Testis (tissue), 3 donors: Measurements from ENCODE around the gene PEX12. TPM values are rescaled to one million over a fixed set of nuclear protein-coding genes. Genes with fewer than 3 reads are reported as not detected.

Experiments
- DNase-seq: peaks from one replicate; pipeline ENCODE4 v3.0.0-alpha.2; 2019
- H3K27ac ChIP-seq, 2 donors: fragments of 200-600 bp; sonication (generic); one replicate each; pipeline ENCODE4 v1.5.1; 2019
- H3K27me3 ChIP-seq: fragments of 200-600 bp; sonication (generic); one replicate; pipeline ENCODE4 v1.5.1; 2019
- H3K36me3 ChIP-seq: fragments of 200-600 bp; sonication (generic); one replicate; pipeline ENCODE4 v1.5.1; 2017; ENCODE audit warnings: low read depth; ENCODE audit errors: missing control alignments
- H3K4me1 ChIP-seq: fragments of 200-600 bp; sonication (generic); one replicate; pipeline ENCODE4 v1.5.1; 2019
- H3K4me3 ChIP-seq, 2 donors: fragments of 200-600 bp; sonication (generic); one replicate each; pipeline ENCODE4 v1.5.1; 2017 to 2019
- H3K9me3 ChIP-seq: fragments of 200-600 bp; sonication (generic); one replicate; pipeline ENCODE4 v1.5.1; 2017
- POLR2A ChIP-seq: fragments of 450-650 bp; IDR thresholded peaks from one replicate; pipeline ENCODE4 v1.6.1; 2017; ENCODE audit warnings: antibody characterized with exemption, mild to moderate bottlenecking, moderate library complexity
- WGBS, 2 donors: methylation state at CpG; one replicate each; pipeline ENCODE4 v1.1.5; 2018; 5-methylcytosine and 5-hydroxymethylcytosine counted together
- intact Hi-C: fragments of 100-400 bp; cut with DNase I; formaldehyde crosslinking; loops from one replicate; pipeline ENCODE4 v1.15.1; 2023; ENCODE audit warnings: low total_unique reads
- polyA plus RNA-seq: library from polyadenylated mRNA; stranded (reverse); fragments of 350-450 nt; fragmentation: Illumina TruSeq; extraction: RNeasy Lipid Tissue Mini Kit (QIAGEN cat#74804); gene quantifications from one replicate; pipeline ENCODE4 v1.2.3, GENCODE V29; 2014; ENCODE audit warnings: low read depth, low replicate concordance; ENCODE audit not compliant: insufficient read depth
- total RNA-seq, 2 donors: library from RNA; depleted of rRNA; stranded (reverse); fragments of >200 nt; gene quantifications; one replicate each; pipeline ENCODE4 v1.2.3, GENCODE V29; 2016
- TF ChIP-seq, protein P1 (sequence below), 3 experiments: fragments of 450-650 bp in 2 of 3; fragments of 200-600 bp in 1 of 3; sonication (generic) in 1 of 3; IDR thresholded peaks; one replicate each; pipeline ENCODE4 v1.5.1; 2016 to 2019; ENCODE audit warnings: antibody characterized with exemption in 3 of 3, mild to moderate bottlenecking in 2 of 3, moderate library complexity in 1 of 3

PEX12 gene
- total and polyA plus RNA-seq, 3 donors from 2014 or later: 13.6 to 17.3 (median 15.1) TPM

GRCh38 chr17:35559495-35560210, 18.7 kb downstream of the PEX12 start:
- no peak for DNase-seq
- WGBS, 2 donors: 72 to 78% methylated on average over 2 of the region's 2 CpGs
- no peaks in the 10 kb centered on the region for H3K27me3 ChIP-seq
- TF ChIP-seq, protein P1, sequence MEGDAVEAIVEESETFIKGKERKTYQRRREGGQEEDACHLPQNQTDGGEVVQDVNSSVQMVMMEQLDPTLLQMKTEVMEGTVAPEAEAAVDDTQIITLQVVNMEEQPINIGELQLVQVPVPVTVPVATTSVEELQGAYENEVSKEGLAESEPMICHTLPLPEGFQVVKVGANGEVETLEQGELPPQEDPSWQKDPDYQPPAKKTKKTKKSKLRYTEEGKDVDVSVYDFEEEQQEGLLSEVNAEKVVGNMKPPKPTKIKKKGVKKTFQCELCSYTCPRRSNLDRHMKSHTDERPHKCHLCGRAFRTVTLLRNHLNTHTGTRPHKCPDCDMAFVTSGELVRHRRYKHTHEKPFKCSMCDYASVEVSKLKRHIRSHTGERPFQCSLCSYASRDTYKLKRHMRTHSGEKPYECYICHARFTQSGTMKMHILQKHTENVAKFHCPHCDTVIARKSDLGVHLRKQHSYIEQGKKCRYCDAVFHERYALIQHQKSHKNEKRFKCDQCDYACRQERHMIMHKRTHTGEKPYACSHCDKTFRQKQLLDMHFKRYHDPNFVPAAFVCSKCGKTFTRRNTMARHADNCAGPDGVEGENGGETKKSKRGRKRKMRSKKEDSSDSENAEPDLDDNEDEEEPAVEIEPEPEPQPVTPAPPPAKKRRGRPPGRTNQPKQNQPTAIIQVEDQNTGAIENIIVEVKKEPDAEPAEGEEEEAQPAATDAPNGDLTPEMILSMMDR (IDR thresholded peaks at IDR 0.05): no peak
- TF ChIP-seq POLR2A: no peak
- no peaks in the 10 kb centered on the region for H3K4me1 ChIP-seq
- no peaks in the 10 kb centered on the region for H3K36me3 ChIP-seq
- H3K9me3 ChIP-seq: no peaks in the 10 kb centered on the region
- no peak overlapping the region for H3K4me3 ChIP-seq
- no peak overlapping the region for H3K27ac ChIP-seq
- intact Hi-C loops: no loop called here

- Histone ChIP-seq H3K4me1 (no peaks in the 10 kb centered on the region), H3K27ac (no peak overlapping the region), H3K9me3 (no peaks in the 10 kb centered on the region), H3K27me3 (no peaks in the 10 kb centered on the region), H3K4me3 (no peak overlapping the region), H3K36me3 (no peaks in the 10 kb centered on the region)
- TF ChIP-seq, protein P1 (IDR thresholded peaks at IDR 0.05): no peak
- no peak for TF ChIP-seq POLR2A
- WGBS, 2 donors: 91% methylated on average over 3 of the region's 3 CpGs
- intact Hi-C loops: no loop called here
- no peak for DNase-seq
Measured at GRCh38 chr17:35557353-35557752, 21.0 kb downstream of the PEX12 start.

- Histone ChIP-seq H3K27me3 (no peaks in the 10 kb centered on the region), H3K9me3 (no peaks in the 10 kb centered on the region), H3K36me3 (no peaks in the 10 kb centered on the region), H3K4me3 (no peak overlapping the region), H3K4me1 (no peaks in the 10 kb centered on the region), H3K27ac (no peak overlapping the region)
- intact Hi-C loops: no loop called here
- WGBS, 2 donors: 73 to 82% methylated on average over 5 of the region's 5 CpGs
- no peak for TF ChIP-seq POLR2A
- TF ChIP-seq, protein P1 (IDR thresholded peaks at IDR 0.05): no peak
- DNase-seq: no peak
Measured at GRCh38 chr17:35555691-35556090, 22.7 kb downstream of the PEX12 start.

DNA sequence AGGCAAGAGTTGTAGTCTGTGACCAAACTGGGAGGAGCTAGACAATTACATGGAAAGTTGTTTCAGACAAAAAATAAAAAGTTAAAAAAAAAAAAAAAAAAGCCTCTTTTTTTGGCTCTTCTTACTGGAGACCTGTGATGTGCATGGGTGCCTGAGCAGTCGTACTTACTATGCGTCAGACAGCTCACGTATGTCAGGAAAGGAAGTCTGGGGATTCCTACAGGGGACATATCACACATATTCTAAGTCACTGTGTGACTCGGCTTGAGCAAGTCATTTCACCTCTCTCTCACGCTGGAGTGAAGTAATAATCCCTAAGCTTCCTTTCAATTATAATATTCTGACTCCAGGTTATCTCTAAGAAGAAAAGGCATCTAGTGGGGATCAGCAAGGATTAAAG, 23.7 kb downstream of the PEX12 start:
- TF ChIP-seq, protein P1 (IDR thresholded peaks at IDR 0.05): no peak
- no peak for TF ChIP-seq POLR2A
- no peaks in the 10 kb centered on the region for H3K4me1 ChIP-seq
- H3K27me3 ChIP-seq: no peaks in the 10 kb centered on the region
- WGBS, 2 donors: 66 to 69% methylated on average over 5 of the region's 5 CpGs
- intact Hi-C loops: no loop called here
- no peak overlapping the region for H3K27ac ChIP-seq
- H3K4me3 ChIP-seq: no peak overlapping the region
- no peak for DNase-seq
- no peaks in the 10 kb centered on the region for H3K36me3 ChIP-seq
- H3K9me3 ChIP-seq: no peaks in the 10 kb centered on the region

DNA sequence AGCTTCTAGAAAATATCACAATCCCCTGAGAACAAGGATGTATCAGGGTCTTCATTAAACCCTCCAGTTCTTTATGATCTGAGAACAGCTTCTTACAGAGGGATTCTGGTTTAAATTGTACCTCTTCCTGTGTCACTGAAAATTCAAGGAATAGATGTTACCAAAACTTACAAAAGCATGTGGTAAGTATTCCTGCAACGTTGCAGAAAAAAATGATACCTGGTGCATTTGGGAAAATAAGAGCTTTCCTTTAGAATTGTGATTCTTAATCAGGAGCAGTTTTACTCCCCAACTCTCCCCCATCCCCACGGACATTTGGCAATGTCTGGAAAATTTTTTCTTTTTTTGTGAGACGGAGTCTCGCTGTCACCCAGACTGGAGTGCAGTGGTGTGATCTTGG, 25.1 kb downstream of the PEX12 start:
- no peaks in the 10 kb centered on the region for H3K9me3 ChIP-seq
- no peak overlapping the region for H3K4me3 ChIP-seq
- no peak for DNase-seq
- no peaks in the 10 kb centered on the region for H3K27me3 ChIP-seq
- no peak overlapping the region for H3K27ac ChIP-seq
- H3K4me1 ChIP-seq: no peaks in the 10 kb centered on the region
- intact Hi-C loops: no loop called here
- no peak for TF ChIP-seq POLR2A
- TF ChIP-seq, protein P1 (IDR thresholded peaks at IDR 0.05): no peak
- no peaks in the 10 kb centered on the region for H3K36me3 ChIP-seq
- WGBS, 2 donors: 68 to 80% methylated on average over 4 of the region's 4 CpGs
